GM18499 (cell line): ENCODE measurements around the gene VPS13A.
"Not testable (repeated sequence)": the region's sequence is repeated elsewhere in the genome, so short reads cannot be mapped to it uniquely, and the experiment has no call there.

Experiments used
- ATAC-seq: cut with Tn5 transposase; IDR thresholded peaks from one replicate; pipeline ENCODE4 v1.9.1; 2021; ENCODE audit warnings: moderate number of reproducible peaks; ENCODE audit not compliant: insufficient read depth, unreplicated experiment

Gene VPS13A

DNA sequence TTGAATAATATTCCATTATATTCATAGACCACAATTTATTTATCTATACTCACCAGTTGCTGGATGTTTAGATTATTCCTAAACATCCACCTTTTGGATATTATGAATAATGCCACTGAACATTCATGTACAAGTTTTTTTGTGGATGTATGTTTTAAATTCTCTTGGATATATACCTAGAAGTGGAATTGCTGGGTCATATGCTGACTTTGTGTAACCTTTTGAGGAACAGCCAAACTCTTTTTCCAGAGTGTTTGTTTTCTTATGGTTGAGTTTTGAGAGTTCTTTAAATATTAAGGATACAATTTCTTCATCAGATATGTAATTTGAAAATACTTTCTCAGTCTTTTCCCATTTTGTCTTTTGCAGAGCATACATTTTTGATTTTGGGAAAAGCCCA is 2.7 kb downstream of the VPS13A start:
- ATAC-seq: no peak

DNA sequence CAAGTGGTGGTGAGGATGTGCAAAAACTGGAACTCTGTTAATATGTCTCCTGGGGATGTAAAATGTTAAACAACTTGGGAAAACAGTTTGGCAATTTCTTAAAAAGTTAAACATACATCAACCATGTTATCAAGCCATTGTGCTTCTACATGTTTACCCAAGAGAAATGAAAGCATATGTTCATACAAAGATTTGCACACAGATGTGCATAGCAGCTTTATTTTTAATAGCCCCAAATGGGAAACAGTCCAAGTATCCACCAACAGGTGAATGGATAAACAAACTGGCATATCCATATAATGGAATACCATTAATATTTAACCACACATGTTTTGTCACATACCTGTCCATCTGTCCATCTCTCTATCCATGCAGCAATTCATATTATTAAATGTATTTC is 6.2 kb downstream of the VPS13A start:
- no peak for ATAC-seq

DNA sequence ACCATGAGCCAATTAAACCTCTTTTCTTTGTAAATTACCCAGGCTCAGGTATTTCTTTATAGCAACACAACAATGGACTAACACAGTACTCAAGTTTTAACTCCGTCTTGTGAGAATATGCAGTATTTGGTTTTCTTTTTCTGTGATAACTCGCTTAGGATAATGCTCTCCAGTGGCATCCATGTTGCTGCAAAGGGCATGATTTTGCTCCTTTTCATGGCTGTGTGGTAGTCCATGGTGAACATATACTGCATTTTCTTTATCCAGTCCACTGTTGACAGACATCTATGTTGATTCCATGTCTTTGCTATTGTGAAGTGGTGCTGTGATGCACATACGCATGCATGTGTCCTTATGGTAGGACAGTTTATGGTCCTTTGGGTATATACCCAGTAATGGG is 10.9 kb downstream of the VPS13A start:
- ATAC-seq: no peak

DNA sequence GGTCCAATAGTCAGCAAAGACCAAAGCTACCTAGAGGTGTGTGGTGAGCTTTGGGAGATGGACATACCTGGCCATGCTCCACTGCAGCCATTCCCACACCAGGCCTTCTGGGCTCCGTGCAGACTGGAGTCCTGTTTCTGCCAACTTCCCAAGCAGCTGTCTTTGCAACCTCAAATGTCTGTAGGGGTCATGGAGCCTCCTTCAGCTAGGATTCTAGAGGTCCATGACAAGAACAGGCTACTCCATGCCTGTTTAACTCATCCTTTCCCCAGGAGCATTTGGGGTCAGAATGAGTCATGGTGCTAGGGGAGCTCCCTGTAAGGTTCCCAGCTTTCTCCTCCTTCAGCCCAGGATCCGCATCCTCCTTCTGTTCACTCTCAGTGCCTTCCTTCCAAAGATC is 17.1 kb downstream of the VPS13A start:
- no peak for ATAC-seq

DNA sequence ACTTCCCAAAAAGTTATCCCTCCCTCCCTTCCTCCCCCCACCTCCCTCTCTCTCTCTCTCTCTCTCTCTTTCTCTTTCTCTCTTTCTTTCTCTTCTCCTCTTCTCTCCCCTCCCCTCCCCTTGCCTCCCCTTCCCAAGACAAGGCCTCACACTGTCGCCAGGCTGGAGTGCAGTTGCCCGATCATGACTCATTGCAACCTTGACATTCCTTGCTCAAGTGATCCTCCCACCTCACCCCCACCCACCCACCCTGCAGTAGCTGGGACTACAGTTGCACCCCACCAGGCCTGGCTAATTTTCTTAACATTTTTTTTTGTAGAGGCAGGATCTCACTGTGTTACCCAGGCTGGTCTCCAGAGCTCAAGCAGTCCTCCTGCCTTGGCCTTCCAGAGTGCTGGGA is 32.8 kb downstream of the VPS13A start:
- no peak for ATAC-seq

DNA sequence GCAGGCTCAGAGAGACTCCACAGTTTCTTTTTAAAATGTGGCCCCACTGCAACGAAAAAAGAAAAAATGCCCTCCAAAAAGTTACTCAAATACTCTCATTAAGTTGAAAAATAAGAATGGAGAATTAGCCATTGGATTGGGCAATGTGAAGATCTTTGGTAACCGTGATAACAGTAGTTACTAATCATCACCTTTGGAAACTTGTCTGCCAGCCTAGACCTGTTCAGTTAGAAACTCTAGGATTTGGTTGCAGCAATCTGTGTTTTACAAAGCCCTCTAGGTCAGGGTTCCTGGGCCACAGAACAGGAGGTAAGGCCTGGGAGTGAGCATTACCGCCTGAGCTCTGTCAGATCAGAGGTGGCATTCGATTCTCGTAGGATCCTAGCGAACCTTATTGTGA is 34.2 kb downstream of the VPS13A start:
- ATAC-seq: no peak

DNA sequence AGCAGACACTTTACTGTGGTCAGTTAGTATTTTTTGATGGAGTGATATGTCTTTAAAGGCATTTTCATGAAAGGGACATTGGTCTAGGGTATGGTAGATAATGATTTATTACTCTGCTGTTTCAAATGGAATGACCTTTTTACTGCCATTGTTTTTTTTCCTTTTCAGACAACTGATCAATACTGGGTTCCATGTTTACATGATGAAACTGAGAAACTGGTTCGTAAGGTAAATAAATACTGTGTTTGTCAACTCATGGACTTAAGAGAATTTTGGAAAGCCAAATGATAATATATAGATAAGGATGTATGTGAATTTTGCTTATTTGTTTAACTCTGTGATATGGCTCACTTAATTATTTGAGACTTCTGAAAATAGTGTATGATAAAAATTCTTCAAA is 35.5 kb downstream of the VPS13A start:
- ATAC-seq: no peak

DNA sequence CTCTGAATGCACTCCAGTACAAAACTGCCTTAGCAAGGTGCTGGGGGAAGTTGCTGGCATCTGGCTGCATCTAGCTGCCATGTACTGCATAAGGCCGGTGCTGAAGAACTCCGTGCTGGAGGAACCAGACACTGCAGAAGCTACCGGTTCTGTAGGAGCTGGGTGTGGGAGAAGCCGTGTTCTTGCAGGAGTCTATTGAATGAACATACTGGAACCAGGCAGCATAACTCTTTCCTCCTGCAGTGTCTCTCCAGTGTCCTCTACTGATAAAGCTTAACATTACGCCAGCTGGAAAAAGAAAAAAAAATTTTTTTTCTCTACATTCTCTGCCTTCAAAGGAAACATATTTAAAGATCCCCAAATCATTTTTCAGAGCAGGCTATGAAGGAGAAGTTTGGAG is 38.5 kb downstream of the VPS13A start:
- ATAC-seq: no peak

DNA sequence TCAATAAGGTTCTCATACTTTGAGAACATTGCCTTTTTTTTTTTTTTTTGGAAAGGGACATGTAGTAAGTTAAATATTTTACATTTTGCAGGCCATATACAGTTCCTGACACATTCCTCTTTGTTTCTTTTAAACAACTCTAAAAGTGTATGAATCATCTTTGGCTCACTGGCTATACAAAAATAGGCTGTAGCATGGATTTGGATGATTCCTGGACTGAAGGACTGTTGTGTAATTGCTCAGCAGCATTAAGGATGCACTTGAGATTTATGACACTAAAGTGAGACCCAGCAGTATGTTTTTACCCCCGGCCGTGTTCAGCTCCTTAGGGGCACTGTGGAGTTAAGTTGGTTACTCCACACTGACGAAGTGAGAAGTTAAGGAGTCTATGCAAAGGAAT is 41.3 kb downstream of the VPS13A start:
- no peak for ATAC-seq

DNA sequence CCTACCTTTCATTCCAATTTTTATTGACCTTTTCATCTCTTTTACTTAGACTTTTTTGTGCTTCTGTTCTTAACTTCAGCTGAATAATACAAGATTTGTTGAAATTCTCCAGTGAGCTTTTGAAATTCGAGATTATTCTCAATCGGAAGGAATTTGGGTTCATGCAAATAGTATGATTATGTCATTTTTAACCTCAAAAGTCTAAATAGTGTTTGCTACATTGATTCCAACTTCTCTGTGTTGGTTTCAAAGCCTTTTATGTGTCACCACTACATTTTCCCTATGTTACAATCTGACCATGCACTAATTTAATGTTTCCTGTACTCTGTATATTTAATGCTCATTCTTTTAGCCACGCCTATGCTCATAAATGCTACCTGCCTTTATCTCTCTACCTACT is 44.1 kb downstream of the VPS13A start:
- no peak for ATAC-seq

DNA sequence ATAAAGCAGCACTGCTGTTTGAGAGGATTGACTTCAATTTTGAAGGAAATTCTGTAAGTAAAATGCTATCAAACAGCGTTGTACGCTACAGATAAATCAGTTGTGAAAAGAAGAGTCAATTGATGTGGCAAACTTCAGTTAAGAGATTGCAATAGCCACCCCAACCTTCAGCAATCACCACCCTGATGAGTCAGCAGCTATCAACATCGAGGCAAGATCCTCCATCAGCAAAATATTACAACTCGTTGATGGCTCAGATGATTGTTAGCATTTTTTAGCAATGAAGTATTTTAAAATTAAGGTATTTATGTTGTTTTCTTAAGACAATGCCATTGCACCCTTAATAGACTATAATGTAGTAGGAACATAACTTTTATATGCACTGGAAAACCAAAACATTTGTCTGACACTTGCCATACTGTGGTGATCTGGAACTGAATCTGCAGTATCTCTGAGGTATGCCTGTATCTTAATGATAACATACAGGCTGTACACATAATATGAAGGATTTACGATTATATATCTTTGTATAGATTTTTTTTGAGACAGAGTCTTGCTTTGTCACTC is 47.5 kb downstream of the VPS13A start:
- ATAC-seq: no peak

DNA sequence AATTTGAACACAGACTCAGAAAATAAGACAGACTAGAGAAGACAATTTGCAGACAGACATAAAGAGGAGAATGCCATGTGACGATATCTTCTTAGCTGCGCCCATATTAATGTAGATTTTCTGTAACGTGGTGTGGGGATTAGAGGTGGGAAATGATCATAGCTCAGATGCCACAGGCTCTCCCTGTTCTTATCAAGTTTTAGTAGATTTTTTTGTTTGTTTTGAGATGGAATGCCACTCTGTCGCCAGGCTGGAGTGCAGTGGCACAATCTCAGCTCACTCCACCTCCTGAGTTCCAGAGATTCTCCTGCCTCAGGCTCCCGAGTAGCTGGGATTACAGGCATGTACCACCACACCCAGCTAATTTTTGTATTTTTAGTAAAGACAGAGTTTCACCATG is 59.4 kb downstream of the VPS13A start:
- no peak for ATAC-seq

DNA sequence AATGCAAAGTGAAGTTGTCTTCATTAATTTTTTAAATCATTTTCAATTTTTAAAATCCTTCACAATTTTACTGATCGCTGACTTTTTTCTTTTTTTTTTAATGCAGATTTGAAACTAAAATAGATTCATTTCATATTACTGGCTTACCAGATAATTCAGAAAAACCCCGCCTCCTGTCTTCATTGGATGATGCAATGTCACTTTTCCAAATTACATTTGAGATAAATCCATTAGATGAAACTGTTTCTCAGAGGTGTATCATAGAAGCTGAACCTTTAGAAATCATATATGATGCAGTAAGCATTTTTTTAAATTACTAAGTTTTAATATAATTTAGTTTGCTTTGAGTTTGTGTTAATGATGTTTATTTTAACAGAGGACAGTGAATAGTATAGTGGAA is 60.6 kb downstream of the VPS13A start:
- no peak for ATAC-seq

DNA sequence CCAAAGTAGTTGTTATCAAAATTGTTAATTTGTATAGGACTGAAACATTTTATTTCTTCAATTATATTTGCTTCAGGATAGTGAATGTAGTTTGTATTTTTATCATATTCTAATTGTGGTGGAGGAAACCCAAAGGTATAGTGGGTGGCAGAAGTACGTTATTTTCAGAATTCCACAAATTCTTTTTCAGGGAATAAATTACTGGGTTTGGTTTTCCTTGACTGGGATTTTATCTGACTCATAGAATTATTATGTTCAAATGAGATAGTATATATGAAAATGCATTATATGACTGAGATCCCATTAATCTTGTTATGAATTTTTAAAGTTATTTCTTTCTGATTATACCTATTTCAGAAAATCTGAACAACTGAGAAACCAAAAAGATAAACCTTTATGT is 73.7 kb downstream of the VPS13A start:
- no peak for ATAC-seq

DNA sequence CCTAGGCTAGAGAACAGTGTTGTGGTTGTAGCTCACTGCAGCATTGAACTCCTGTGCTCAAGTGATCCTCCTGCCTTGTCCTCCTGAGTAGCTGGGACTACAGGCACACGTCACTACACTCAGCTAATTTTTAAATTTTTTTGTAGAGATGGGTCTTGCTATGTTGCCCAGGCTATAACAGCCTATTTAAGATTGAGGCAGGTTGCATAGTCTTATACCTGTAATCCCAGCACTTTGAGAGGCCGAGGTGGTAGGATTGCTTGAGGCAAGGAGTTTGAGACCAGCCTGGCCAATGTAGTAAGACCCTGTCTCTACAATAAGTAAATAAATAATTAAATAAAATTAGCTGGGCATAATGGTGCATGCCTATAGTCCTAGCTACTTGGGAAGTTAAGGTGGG is 79.9 kb downstream of the VPS13A start:
- ATAC-seq: no peak

DNA sequence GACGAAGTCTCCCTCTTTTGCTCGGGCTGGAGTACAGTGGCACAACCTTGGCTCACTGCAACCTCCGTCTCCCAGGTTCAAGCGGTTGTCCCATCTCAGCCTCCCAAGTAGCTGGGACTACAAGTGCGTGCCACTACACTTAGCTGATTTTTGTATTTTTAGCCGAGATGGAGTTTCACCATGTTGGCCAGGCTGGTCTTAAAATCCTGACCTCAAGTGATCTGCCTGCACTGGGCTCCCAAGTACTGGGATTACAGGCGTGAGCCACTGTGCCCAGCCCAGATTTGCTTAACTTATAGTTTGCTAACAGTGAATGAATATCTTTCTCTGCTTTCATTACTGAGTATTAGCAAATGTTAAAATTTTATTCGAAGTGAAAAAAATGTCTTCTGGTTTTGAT is 84.3 kb downstream of the VPS13A start:
- ATAC-seq: no peak

DNA sequence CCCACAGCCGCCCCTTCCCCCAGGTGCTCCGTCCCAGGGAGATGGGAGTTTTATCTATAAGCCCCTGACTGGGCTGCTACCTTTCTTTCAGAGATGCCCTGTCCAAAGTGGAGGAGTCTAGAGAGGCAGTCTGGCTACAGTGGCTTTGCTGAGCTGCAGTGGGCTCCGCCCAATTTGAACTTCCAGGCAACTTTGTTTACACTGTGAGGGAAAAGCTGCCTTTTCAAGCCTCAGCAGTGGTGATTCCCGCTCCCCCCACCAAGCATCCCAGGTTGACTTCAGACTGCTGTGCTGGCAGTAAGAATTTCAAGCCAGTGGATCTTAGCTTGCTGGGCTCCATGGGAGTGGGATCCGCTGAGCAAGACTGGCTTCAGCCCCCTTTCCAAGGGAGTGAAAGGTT is 90.4 kb downstream of the VPS13A start:
- ATAC-seq: not testable (repeated sequence)

DNA sequence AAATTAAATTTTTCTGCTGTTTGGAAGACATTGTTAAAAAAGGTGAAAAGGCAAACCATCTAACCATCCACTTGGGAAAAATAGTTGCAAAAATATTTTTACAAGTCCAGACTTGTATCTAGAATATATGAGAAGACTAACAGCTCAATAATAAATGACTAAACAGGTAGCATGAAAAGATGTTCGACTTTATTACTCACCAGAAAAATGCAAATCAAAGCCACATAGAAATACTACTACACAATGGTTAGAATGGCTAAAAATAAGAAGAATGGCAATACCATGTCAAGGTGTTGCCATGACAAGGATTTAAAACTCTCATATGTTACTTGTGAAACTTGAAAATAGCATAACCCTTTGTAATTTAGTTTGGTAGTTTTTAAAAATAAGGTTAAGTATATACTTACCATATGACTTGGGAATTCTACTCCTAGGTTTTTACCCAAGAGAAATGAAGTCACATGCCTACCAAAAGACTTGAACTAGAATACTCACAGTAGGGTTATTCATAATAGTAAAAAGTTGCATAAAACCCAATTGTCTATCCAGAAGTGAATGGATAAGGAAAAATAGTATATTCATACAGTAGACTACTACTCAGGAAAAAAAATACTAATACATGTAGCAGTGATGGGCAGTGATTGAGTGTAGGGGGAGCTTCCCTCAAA is 93.8 kb downstream of the VPS13A start:
- no peak for ATAC-seq

DNA sequence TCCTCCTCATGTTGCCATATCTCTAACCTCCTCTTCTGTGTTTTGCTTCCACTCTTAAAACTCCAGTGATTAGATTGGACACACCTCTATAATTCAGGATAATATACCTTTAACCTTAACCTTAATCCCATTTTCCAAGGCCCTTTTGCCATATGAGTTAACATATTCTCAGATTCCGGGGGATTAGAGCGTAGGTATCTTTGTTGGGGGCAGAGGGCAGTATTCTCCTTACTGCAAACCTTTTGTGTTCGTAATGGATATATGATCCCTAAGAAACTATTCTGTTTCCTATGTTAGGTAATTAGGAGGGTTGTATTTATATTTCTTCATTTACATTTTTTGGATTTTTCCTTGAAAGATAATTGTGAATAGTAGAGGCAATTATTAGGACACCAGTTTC is 99.5 kb downstream of the VPS13A start:
- no peak for ATAC-seq

DNA sequence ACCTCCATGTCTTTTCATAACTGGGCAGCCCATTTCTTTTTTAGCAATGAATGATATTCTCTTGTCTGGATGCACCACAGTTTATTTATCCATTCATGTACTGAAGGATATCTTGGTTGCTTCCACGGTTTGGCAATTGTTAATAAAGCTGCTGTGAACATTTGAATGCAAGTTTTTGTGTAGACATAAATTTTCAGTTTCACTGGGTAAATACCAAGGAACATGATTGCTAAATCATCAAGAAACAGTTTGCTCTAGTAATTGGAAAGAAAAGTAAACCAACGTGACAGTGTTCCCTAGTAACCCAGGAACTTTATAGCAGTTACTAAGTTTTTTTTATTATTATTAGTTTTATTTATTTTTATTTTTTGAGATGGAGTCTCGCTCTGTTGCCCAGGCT is 100.4 kb downstream of the VPS13A start:
- no peak for ATAC-seq

DNA sequence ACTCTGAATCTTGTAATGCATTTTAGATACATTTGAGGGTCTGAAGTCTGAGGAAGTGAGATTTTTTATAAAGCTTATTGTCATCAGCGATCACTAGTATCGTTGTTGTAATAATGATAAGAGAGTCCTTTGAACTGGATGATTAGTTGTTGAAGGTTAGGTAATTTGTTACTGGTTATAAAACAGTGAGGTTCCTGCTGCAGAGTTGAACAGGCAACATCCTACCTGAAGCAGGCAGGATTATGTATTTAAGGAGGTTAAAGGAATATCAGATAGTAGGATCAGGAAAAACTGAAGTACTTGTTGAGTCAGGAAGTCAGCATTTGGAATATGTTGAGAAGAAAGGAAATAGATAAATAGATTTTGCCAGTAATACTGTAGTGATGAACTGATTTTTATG is 106.7 kb downstream of the VPS13A start:
- ATAC-seq: no peak

DNA sequence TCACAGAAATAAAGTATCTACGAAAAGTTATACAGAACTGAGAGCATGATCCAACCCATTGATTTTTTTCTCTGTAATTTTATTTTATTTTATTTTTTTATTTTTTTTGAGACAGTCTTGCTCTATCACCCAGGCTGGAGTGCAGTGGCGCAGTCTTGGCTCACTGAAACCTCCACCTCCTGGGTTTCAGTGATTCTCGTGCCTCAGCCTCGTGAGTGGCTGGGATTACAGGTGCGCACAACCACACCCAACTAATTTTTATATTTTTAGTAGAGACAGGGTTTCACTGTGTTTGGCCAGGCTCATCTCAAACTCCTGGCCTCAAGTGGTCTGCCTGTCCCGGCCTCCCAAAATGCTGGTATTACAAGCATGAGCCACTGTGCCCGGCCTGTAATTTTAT is 107.3 kb downstream of the VPS13A start:
- ATAC-seq: no peak

DNA sequence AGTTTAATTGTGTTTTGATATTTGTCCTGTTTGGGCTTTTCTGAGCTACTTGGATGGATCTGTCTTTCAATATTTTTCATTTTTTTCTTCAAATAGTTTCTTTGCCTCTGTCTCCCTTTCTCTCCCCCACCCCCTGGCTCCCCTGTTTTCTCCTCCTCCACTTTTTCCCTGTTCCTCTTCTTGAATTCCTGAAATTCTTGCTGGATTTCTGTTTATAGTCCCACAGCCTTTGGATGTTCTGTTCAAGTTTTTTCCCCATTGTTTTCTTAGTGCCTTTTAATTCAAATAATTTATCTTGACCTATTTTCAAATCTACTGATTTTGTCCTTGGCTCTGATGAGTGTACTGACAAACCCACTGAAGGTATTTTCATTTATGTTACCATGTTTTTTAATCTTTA is 113.0 kb downstream of the VPS13A start:
- ATAC-seq: no peak
